CD4-positive, alpha-beta T cell treated with Interleukin-17A for 4 hours (primary cell): ENCODE results near the gene PPP1R9A.

Source experiments
- DNase-seq: peaks from one replicate; pipeline ENCODE4 v3.0.0-alpha.2; 2020; ENCODE audit warnings: mixed read lengths

Gene PPP1R9A

DNA sequence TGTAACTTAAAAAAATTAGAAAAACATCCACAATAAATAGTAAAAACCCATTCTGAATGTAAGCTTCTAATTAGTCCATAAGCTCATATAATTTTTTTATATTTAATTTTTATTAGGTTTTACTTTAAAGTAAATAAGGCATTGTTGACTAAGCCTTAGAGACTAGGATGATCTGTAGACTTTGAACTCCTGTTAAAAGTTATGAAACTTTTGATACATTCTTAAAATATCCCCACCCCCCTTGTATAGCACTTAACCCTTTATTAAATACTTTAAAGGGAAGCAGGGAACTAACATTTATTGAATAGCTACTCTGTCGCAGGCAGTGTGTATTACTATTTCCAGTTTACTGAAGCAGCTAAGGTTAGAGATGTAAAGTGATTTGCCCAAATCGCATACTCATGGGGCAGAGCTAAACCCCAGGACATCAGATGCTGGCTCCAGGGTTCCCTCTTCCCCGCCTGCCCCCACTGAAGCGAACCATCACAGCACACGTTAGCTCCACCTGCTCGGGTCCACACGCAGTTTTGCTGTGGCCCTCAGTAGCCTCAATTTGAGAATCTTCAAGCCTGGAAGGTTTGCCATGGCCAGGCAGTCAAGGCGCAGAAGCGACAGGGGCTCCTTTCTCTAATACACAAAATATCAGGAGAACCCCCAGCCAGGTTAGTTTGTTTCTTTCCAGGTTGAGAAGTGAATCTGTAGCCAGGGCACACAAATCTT, 416.2 kb downstream of the PPP1R9A start:
- DNase-seq, result no peak

DNA sequence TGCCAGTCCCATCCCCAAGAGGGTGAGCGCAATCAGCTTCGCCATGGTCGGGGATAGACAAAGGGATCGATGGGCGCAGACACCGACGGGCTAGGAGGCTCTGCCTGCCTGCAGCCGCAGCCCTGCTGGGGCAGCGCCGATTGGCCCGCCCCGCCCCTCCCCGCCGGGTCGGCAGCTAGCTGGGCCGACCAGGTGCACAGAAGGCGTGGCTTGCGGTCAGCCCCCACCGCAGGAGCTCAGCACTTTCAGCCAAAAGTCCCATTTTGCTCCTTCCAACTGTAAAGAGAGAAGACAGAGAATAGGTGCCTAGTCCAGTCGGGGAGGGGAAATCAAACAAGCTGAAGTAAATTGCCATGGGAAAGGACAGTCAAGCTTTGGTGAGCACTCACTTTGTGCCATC, 417.0 kb downstream of the PPP1R9A start, which contains the start of gene PON1:
Gene PON1, minus strand, starts transcription at position 102 of the 400 bp plus-strand sequence. Its CDS starts 57 bp downstream, at position 45.
- DNase-seq, result no peak

DNA sequence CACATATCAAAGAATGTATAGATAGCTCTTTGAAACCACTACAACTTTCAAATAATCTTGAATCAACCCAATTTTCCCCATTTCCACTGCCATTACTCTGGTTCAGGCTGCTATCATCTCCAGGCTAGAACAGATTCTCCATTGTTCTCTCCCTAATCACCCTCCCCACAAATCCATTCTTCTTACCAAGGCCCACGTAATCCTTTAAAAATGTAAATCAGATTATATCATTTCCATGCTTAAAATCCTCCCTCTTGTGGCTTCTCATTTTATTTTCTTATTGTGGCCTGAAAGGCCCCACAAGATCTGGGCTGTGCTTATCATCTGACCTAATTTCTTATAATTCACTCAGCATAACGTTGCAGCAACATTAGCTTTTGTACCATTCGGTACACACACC, 420.0 kb downstream of the PPP1R9A start:
- DNase-seq, result no peak

DNA sequence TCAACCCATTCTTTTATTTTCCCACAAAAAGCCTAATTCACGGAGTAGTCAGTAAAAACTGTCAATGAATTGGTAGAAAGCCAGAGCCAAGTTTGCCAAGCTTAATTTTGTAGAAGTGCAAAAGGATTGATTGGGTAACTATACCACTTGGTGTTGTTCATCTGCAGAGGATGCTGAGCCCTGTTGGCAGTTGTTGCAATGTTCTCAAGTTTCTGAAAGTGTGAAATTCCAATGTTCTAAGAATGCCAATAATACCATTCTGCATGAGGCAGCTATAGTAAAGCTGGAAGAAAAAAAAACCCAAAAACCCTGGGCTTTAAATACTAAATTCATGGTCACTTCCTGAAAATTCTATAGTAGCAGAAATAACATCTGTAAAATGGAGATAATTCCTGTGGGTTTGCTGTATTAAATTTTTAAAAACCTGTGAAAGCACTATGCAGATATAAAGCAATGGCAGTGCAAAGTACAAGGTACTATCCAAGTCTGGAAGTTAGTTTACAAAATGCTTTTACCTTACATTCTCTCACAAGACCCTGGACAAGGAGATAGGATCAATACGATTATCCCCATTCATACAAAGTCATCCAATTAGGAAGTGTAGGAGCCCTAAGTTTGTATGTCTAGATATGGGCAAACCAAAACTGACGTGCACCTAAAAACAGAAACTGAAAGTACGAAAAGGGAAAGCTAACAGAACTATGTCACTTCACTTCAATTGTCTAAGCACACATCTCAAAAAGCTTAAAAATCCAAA, 423.0 kb downstream of the PPP1R9A start:
- no peak for DNase-seq

DNA sequence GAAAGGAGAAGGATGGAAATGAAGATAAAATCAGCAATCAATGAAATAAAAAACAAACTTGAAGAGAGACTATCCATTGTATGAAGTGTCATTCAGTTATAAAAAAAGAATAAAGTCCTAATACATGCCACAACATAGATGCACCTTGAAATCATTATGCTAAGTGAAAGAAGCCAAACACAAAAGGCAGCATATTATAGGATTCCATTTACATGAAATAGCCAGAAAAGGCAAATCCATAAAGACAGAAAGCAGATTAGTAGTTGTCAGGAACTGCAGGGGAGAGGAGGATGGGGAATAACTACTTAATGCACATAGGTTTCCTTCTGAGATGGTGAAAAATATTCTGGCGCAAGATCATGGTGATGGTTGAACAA, 423.6 kb downstream of the PPP1R9A start:
- no peak for DNase-seq

DNA sequence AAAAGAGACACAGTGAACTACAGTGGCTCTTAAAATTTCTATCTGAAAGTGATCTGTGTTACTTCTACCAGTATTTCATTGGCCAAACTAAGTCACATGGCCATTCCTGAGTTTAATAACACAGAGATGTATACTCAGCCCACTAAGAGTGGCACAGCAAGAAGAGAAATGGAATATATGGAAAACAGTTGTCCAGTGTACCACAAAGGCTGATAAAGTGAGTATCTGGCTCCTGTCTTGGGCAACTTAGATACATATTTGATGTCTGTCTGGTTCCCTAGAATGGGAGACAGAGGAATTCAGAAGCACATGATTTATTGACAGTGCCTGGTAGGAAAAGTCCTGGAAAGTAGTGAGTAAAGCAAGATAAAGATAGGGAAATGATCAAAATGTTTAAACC, 427.1 kb downstream of the PPP1R9A start:
- no peak for DNase-seq

DNA sequence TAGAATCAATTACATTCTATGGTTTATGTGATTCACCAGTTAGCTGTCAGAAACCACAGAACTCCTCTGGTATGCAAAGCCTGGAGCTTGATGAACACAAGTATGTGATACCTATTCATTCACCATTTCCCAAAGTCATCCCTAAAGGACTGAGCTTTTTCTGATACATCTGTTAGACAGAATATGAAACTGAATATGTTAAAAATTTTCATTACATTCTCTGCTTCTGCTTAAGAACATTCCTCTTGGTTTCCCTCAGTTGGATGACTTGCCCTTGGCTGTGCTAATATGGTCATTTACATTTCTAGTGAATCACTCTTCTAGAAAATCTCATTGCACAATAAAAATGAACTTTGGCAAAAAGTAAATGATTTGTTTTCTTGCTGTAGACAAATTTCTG, 427.7 kb downstream of the PPP1R9A start:
- no peak for DNase-seq

DNA sequence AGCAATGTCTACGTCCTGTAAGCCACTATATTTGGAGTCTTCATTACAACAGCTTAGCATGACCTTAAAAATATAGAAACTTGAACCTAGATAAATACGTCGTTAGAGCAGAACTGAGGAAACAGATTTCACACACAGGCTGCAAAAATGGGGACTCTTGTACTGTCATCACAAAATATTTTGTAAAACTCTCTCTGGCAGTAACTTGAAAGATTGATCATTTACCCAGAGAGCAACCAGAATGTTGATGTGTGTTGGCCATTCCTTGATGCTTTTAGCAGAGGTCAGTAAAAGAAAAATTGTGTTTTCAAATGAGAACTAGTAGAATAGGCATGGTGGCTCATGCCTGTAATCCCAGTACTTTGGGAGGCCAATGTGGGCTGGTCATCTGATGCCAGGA, 431.4 kb downstream of the PPP1R9A start:
- no peak for DNase-seq

DNA sequence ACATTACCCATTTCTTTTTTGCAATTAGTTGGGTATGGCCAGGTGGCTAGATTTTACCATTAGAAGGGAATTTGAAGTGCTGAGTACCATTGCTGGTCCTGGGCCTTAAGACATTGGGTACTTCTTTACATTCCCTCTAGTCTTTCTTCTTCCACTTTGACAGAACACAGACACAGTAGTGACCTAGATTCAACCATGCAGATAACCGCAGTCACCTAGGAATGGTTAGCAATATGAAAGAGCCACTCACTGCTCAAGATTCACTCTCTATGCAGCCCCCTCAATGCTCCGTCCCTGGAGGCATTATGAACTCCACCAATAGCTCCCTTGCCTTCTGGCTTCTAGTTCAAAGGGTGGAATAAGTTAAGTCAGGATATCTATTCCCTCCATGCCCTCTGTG, 433.1 kb downstream of the PPP1R9A start:
- no peak for DNase-seq

DNA sequence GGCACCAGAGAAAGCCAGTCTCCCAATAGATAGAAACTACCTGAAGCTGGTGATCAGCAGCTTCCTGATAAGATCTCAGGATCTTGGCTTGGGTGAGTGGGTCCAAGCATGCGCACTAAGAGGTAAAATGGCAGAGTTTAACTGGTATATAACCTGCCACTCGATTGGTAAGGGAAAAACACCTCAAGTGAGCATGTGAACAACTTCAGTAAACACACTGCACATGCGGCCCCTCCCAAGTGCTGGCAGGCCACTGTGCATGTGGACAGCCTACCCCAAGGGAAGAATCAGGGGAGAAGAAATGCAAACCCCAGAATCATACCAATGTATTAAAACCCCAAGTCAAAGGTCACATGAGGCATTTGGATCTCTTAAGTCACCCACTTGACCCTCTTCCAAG, 434.6 kb downstream of the PPP1R9A start:
- no peak for DNase-seq

DNA sequence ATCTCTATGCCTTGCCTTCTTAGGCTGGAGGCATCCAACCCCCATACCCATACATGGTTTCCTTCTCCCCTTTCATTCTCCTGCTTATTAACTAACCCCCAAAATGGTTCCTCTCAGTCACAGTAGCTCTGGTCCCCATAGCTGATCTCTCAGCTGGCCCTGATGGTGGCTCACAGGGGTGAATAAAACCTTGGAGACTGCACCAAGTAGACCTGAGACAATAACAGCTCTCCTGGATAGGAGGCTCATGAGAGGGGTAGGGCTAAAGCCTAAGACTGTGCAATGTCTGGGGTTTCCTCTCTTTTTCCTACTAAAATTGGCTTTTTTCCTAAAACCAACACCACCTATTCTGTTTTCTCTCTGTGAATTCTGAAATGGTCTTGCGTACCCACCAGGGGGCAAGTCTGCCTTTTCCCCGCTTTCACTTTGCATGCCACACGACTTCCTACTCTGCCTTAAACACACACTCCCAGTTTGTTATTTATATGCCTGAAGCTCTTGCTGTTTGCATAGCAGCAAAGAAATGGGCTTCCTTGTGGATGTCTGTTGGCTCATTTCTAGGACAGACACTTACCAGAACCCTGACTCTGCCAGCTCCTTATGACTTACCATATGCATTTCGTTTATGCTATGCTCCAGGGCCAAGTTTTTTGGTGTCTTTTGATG, 435.4 kb downstream of the PPP1R9A start:
- DNase-seq, result no peak
